A549 (cell line): Measurements from ENCODE around the gene CAPN2.

Experiments
- BHLHE40 ChIP-seq: IDR thresholded peaks from 2 replicates; pipeline ENCODE4 v1.6.1; 2012; ENCODE audit warnings: low read depth, low read length, inconsistent platforms
- CEBPB ChIP-seq, 2 experiments: fragments of >200 bp in 1 of 2; sonication (Bioruptor Twin) in 1 of 2; formaldehyde crosslinking in 1 of 2; IDR thresholded peaks; 2 replicates each; pipeline ENCODE4 v1.6.1; 2012 to 2016
- MAZ ChIP-seq: fragments of 150-350 bp; IDR thresholded peaks from 2 replicates; pipeline ENCODE4 v1.6.1; 2014; ENCODE audit warnings: antibody characterized with exemption, low read depth, low read length, borderline replicate concordance
- POLR2A ChIP-seq: IDR thresholded peaks from 2 replicates; pipeline ENCODE4 v1.6.1; 2012; ENCODE audit warnings: mild to moderate bottlenecking, low read length
- RAD21 ChIP-seq, 2 experiments: fragments of >200 bp in 1 of 2; sonication (Bioruptor Twin) in 1 of 2; formaldehyde crosslinking in 1 of 2; IDR thresholded peaks in 1 of 2; conservative IDR thresholded peaks in 1 of 2; 2 replicates in 1 of 2; 3 replicates in 1 of 2; pipeline ENCODE4 v1.6.1; 2012 to 2018; ENCODE audit warnings: inconsistent platforms in 1 of 2
- RCOR1 ChIP-seq: fragments of 150-350 bp; IDR thresholded peaks from 2 replicates; pipeline ENCODE4 v1.6.1; 2014; ENCODE audit warnings: antibody characterized with exemption, low read length, low read depth
- ZFP36 ChIP-seq: fragments of 450-650 bp; IDR thresholded peaks from 2 replicates; pipeline ENCODE4 v1.6.1; 2014; ENCODE audit warnings: borderline replicate concordance; ENCODE audit not compliant: partially characterized antibody
- ZNF302 ChIP-seq: fragments of 250-450 bp; sonication (Bioruptor Pico); IDR thresholded peaks from 2 replicates; pipeline ENCODE4 v1.9.0; 2021; ENCODE audit warnings: inconsistent platforms, mild to moderate bottlenecking, moderate library complexity
- TF ChIP-seq, protein P1 (sequence below): fragments of >200 bp; sonication (Bioruptor Twin); formaldehyde crosslinking; IDR thresholded peaks from 3 replicates; pipeline ENCODE4 v1.5.1; 2016
- TF ChIP-seq, protein P2 (sequence below): IDR thresholded peaks from 2 replicates; pipeline ENCODE4 v1.6.1; 2012
- TF ChIP-seq, protein P3 (sequence below): fragments of 200-600 bp; sonication (generic); IDR thresholded peaks from 2 replicates; pipeline ENCODE4 v1.6.1; 2016; ENCODE audit warnings: antibody characterized with exemption, mild to moderate bottlenecking, moderate library complexity

DNA sequence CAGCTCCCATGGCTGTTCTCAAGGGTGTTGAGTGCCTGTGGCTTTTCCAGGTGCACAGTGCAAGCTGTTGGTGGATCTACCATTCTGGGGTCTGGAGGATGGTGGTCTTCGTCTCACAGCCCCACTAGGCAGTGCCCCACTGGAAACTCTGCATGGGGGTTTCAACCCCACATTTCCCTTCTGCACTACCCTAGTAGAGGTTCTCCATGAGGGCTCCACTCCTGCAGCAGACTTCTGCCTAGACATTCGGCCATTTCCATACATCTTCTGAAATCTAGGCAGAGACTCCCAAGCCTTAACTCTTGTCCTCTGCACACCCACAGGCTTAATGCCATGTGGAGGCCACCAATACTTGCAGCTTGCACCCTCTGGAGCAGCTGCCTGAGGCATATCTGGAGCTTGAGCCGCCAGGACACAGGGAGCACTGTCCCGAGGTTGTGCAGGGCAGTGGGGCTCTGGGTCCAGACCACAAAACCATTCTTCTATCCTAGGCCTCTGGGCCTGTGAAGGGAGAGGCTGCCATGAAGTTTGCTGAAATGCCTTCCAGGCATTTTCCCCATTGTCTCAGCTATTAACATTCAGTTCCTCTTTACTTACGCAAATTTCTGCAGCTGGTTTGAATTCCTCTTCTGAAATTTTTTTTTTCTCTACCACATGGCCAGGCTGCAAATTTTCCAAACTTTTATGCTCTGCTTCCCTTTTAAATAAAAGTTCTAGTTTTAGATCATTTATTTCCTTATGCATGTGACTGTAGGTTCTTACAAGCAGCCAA, 38.0 kb upstream of the CAPN2 start:
- TF ChIP-seq RAD21 (conservative IDR thresholded peaks at IDR 0.05 in 1 of 2, IDR thresholded peaks at IDR 0.05 in 1 of 2) (no peak), POLR2A (no peak), ZFP36 (no peak), CEBPB (IDR thresholded peaks at IDR 0.05) (no peak), BHLHE40 (no peak), MAZ (no peak), ZNF302 (no peak), RCOR1 (no peak)
- TF ChIP-seq, protein P1, sequence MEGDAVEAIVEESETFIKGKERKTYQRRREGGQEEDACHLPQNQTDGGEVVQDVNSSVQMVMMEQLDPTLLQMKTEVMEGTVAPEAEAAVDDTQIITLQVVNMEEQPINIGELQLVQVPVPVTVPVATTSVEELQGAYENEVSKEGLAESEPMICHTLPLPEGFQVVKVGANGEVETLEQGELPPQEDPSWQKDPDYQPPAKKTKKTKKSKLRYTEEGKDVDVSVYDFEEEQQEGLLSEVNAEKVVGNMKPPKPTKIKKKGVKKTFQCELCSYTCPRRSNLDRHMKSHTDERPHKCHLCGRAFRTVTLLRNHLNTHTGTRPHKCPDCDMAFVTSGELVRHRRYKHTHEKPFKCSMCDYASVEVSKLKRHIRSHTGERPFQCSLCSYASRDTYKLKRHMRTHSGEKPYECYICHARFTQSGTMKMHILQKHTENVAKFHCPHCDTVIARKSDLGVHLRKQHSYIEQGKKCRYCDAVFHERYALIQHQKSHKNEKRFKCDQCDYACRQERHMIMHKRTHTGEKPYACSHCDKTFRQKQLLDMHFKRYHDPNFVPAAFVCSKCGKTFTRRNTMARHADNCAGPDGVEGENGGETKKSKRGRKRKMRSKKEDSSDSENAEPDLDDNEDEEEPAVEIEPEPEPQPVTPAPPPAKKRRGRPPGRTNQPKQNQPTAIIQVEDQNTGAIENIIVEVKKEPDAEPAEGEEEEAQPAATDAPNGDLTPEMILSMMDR: no peak
- TF ChIP-seq, protein P2, sequence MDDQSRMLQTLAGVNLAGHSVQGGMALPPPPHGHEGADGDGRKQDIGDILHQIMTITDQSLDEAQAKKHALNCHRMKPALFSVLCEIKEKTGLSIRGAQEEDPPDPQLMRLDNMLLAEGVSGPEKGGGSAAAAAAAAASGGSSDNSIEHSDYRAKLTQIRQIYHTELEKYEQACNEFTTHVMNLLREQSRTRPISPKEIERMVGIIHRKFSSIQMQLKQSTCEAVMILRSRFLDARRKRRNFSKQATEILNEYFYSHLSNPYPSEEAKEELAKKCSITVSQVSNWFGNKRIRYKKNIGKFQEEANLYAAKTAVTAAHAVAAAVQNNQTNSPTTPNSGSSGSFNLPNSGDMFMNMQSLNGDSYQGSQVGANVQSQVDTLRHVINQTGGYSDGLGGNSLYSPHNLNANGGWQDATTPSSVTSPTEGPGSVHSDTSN: no peak
- TF ChIP-seq, protein P3, sequence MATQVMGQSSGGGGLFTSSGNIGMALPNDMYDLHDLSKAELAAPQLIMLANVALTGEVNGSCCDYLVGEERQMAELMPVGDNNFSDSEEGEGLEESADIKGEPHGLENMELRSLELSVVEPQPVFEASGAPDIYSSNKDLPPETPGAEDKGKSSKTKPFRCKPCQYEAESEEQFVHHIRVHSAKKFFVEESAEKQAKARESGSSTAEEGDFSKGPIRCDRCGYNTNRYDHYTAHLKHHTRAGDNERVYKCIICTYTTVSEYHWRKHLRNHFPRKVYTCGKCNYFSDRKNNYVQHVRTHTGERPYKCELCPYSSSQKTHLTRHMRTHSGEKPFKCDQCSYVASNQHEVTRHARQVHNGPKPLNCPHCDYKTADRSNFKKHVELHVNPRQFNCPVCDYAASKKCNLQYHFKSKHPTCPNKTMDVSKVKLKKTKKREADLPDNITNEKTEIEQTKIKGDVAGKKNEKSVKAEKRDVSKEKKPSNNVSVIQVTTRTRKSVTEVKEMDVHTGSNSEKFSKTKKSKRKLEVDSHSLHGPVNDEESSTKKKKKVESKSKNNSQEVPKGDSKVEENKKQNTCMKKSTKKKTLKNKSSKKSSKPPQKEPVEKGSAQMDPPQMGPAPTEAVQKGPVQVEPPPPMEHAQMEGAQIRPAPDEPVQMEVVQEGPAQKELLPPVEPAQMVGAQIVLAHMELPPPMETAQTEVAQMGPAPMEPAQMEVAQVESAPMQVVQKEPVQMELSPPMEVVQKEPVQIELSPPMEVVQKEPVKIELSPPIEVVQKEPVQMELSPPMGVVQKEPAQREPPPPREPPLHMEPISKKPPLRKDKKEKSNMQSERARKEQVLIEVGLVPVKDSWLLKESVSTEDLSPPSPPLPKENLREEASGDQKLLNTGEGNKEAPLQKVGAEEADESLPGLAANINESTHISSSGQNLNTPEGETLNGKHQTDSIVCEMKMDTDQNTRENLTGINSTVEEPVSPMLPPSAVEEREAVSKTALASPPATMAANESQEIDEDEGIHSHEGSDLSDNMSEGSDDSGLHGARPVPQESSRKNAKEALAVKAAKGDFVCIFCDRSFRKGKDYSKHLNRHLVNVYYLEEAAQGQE: no peak
